HG03432 (cell line): ENCODE measurements around the gene SV2C.
"Not testable (repeated sequence)": the region's sequence is repeated elsewhere in the genome, so short reads cannot be mapped to it uniquely, and the experiment has no call there.

ENCODE experiments used
- ATAC-seq: cut with Tn5 transposase; IDR thresholded peaks from one replicate; pipeline ENCODE4 v1.9.1; 2021; ENCODE audit warnings: mild to moderate bottlenecking, moderate library complexity; ENCODE audit not compliant: unreplicated experiment

The SV2C gene

GRCh38 chr5:76292620-76293322 lies 209.6 kb downstream of the SV2C start:
- peak; percentile 87 for ATAC-seq

DNA sequence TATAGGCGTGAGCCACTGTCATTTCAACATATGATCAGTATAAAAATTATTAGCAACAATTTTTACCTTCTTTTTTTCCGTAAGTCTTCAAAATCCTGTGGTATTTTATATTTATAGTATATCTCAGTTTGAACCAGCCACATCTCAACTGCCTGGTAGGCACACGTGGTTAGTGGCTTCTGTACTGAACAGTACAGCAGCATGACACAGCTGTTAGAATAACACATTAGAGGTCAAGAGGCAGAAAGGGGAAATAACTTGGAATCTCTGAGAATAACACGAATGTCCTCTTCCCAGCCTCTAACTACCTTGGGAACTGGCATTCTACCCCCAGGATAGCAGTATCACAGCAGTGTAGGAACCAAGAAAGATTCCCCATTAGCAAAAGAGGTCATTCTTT lies 211.4 kb downstream of the SV2C start:
- peak; percentile 35 for ATAC-seq

DNA sequence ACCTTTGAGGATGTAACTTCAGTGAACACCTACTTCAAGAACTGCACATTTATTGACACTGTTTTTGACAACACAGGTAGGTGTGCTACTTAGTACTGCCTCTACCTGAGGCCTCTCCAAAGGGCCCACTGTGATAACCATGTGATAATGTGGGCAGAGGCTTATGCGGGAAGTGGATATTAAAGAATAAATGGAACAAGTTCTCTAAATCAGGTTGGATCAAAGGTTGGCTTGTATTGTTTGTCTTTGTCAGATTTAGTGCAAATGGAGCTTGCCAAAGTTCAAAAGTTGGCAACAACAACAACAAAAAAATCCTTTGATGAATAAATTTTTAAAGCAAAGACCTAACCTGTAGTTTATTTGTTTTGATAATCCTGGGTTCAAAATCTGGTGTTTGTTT lies 215.7 kb downstream of the SV2C start:
- ATAC-seq: no peak

DNA sequence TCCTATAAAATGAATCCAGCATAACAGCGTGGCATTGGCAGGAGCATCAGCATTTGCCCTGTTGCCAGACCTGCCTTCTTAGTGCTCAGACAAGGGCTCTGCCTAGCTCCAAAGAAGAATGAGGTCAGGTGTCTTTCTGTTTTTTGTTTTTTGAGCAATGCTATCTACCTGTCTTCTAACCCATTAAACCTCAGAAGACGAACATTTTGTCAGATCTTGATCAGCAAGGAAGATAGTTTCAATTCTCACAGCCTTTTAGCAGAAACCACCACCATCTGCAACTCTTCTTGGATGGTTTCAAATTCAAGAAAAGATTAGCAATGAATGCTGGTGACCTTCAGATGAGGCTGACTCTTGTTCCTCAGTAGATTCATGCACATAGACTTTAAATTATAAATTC lies 216.4 kb downstream of the SV2C start:
- no peak for ATAC-seq

DNA sequence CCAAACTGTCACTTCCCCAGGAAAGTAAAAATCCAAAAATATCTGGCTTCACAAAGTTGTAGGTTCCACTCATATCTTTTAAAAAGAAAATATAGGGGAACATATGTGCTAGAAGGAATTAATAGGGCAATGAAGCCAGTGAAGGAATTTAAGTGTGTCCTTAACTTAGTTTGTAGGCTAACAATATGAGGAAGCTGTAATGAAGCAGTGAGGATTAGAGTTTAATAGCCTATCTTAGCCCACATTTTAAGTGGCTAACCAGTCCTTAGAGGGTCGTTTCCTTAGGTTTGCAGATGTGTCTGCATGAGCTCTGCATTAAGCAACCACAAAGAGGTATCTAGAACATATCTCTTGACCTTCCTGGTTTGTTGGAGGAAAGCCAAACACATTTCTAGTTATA lies 218.7 kb downstream of the SV2C start:
- not testable (repeated sequence) for ATAC-seq

GRCh38 chr5:76302661-76303060 lies 219.5 kb downstream of the SV2C start:
- ATAC-seq: not testable (repeated sequence)

- ATAC-seq: peak; percentile 81
Observed at GRCh38 chr5:76303921-76304320, 220.7 kb downstream of the SV2C start.

DNA sequence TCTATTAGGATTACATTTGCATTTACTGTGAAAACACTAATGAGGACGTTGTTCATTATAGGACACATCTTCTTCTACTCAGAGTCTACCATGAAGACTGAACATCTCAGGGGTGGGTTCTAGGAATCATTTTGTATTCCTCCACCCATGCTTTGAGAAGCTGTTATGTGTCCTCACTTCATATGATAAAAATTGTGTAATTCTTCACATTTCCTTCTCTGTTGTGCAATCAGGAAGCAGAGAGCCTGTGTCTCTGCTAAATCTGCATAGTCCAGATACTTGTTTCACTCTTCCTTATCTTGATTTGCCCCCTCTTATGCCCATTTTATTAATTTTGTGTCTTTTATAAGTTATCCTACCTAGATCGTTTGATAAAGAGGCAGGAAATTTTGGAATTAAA lies 222.1 kb downstream of the SV2C start:
- no peak for ATAC-seq

GRCh38 chr5:76305775-76306174 lies 222.6 kb downstream of the SV2C start:
- no peak for ATAC-seq

- no peak for ATAC-seq
Observed at GRCh38 chr5:76310208-76310607, 227.0 kb downstream of the SV2C start.

DNA sequence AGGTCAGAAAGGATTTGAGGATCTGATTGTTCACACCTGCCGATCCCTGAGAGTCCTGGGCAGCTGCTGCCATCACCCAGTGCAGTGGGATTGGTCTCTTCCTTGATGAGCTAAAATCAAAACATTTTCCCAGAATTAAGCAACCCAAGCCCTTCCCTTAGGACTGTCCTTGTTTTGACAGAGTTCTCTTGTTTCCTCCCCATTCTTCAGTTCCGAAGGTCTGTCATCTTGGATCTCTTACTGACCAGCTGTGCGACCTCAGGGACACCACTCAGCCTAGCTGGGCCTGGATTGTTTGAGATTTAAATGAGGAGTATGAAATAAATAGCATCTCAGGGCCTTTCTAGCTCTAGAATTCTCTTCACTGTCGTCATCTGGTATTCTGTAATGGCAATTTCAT lies 229.6 kb downstream of the SV2C start:
- no peak for ATAC-seq

DNA sequence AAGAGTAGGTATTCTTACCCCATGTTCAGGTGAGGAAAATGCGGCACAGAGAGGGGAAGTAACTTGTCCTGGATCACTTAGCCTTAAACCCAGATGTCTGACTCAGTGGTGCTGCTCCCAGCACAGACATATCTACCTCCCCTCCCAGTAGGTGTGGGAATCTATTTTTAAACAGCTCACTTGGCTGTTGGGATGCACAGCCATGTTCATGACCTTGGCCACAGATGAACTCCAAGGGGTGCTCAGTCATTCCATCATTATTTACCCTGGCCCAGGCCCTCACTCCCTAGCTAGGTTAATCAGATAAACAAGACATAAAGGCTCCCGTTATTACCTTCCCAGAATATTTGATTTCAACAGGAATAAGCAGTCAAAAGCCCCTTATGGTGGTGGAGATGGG lies 231.5 kb downstream of the SV2C start:
- no peak for ATAC-seq

DNA sequence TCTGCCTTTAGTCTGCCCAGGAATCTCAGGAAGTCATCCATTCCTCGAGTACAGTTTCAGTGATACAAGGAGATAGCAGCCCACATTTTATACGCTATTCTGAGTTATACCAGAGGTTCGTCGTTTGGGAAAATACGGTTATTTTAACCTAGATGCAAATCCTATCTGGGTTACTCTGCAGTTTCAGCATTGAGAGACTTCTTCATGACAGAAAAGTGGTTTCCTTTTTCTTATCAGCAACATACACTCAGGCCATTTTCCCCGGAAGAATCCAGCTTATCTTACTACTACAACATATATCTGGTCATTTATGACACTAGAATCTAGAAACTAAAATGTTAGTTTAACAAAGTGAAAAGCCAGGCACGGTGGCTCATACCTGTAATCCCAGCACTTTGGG lies 236.5 kb downstream of the SV2C start:
- no peak for ATAC-seq

GRCh38 chr5:76323494-76323893 lies 240.3 kb downstream of the SV2C start:
- not testable (repeated sequence) for ATAC-seq

DNA sequence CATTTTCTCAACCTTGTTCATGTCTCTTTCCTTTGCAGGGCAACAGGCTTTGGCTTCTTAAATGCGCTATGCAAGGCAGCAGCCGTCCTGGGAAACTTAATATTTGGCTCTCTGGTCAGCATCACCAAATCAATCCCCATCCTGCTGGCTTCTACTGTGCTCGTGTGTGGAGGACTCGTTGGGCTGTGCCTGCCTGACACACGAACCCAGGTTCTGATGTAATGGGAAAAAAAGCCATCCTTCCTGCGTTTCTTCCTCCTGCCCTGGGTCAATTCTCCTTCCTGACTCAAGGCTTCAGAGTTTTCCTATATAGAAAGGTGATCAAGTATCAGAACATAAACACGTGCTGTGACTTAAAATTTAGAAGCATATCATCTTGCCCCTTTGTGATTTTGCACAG lies 242.1 kb downstream of the SV2C start:
- no peak for ATAC-seq

GRCh38 chr5:76325876-76326491 lies 242.8 kb downstream of the SV2C start:
- ATAC-seq: no peak

DNA sequence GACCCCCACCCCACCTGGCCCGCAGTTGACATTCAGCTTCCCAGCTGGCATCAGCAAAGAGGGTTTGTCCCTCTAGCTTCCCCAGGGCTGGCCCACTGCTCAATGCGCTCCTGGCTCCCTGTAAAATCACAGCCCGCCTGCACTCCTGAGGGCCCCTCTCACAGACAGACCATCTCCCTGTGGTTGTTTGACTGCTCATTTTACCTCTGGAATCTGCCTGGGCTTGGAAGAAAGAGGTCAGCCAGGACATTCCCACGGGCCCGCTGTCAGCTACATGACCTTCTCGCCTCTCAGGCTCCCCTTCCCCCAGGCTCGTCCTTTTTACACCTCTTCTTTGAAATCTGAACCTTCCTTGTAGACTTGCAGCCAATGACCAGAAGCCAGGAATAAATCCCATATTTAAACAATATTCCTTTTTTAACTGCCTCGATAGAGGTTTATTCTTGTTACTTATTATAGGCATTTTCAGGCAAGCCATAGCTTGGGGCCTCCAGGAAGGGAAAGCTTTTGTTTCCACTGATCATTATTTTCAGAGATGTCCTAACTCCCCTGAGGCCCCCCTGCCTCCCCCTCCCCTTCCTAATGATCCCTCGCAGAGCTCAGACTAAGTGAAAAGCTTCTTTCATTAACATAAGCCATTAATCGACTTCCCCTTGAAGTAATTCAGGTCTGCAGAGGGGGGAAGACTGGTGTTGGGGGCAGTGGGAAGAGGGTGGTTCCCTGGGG lies 243.6 kb downstream of the SV2C start:
- no peak for ATAC-seq

DNA sequence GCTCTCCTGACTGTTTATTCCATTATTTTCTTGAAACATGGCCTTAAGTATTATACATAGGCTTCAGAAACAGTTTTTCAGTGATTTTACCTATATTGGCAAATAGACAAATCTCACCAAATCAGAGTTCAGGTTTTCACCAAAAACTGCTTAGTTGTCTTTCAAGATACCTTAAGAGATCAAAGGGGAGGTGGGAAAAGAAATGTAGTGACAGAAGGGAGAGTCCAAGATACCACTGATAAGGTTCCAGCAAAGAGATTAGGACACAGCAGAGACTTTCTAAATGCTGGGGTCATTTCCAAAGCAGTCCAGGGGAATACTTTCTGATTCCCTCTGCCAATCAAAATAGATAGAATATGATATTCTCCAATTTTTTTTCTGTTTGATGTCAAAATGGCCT lies 246.2 kb downstream of the SV2C start:
- ATAC-seq: no peak

DNA sequence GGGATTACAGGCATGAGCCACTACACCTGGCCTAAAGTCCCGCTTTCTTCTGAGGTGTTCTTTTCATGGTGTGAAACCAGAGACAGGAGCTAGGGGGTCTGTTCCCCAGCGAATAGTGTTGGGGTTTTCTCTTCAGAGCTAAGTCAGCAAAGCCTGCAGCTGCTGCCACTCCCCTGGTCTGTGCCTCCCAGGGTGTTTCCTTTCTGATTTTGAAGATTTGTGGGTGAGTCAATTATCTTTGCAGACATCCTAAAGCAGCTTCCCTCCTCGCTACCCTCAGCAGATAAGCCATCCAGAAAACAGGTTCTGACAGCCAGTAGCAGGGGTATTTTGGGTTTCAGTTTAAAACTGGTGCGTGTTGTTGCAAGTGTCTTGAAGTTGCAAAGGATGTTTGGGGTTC lies 247.9 kb downstream of the SV2C start:
- ATAC-seq: no peak

GRCh38 chr5:76332102-76332501 lies 248.9 kb downstream of the SV2C start:
- no peak for ATAC-seq

DNA sequence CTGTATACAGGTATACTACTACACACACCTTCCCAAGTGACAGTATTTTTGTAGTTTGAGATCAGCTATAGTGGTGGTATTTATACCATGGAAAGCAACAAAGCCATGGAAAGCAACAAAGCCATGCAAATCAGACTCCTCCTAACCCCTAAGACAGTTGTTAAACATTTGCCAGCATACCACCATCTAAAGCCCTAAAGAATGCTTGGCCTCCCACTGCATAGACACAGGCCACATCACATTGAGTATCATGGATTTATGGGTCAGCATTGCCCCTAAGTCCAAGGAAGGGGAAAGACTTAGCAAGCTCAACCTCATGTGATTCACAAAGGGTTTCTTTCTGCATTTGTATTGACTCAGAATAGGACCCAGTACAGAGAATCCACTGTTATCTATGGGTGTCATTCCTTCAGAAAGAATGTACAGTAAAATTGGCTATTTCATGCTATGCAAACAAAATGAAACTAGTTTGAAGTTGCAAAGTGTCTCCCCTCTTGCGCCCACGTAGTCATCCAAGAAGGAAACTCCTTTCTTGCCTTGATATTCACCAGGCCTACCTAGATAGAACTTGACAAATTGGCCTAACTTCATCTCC lies 249.5 kb downstream of the SV2C start:
- no peak for ATAC-seq

DNA sequence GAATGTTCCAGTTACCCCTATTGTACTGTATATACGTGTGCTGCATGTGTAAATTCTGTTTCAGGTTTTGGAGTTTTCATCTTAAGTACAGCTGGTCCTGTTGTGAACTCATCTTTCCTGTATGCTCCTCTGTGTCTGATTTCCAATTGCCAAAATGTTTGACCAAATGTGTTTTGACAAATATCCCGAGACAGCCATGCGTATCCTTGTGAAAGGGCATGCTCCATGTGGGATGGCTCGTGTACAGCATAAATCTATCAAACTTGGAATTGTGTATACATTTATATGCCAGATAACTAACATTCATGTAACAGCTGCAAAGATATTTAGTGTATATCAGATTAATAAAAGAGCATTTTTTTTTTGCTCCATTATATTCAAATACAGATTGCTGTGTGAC lies 250.4 kb downstream of the SV2C start:
- no peak for ATAC-seq
